HCT116 (cell line): ENCODE measurements around the gene TNFSF13B. TPM values are rescaled to one million over a fixed set of nuclear protein-coding genes. Genes with fewer than 3 reads are reported as not detected.

ENCODE experiments used
- ATAC-seq: fragments of 200-7000 bp; cut with Tn5 transposase; 2 replicates; pipeline ENCODE4 v1.9.1; 2020; ENCODE audit warnings: mild to moderate bottlenecking, moderate library complexity
- BruUV-seq: library from RNA; stranded (reverse); fragments of 400-500 nt; replicated peaks from 2 replicates; lab custom pipeline; 2021; lab: Mats Ljungman, UMichigan
- CTCF ChIA-PET: fragments of 300-600 bp; sonication (Branson Sonifier 250); formaldehyde crosslinking; loops from one replicate; lab custom pipeline; 2021; ENCODE audit warnings: antibody characterized with exemption; lab: Charles Lee
- POLR2A ChIA-PET: fragments of 300-600, 350-600 bp; sonication (Branson Sonifier 250); formaldehyde crosslinking; loops from one replicate; lab custom pipeline; 2021; ENCODE audit warnings: antibody characterized with exemption; lab: Charles Lee
- RAD21 ChIA-PET, 2 experiments: fragments of 300-600 bp; sonication (Branson Sonifier 250); formaldehyde crosslinking; loops; one replicate each; lab custom pipeline; 2023; ENCODE audit warnings: low total read pairs in 2 of 2; ENCODE audit not compliant: uncharacterized antibody in 2 of 2, unreplicated experiment in 2 of 2, low non-redundant PET in 1 of 2; lab: Charles Lee
- DNase-seq: peaks from one replicate; pipeline ENCODE4 v3.0.0-alpha.2; 2010; ENCODE audit warnings: low read depth, low spot score
- H2AFZ ChIP-seq: fragments of 200-600 bp; shearing (Covaris generic), sonication (generic); 2 replicates; pipeline ENCODE4 v1.6.1; 2017; ENCODE audit warnings: low read depth, mixed run types, mixed read lengths, antibody characterized with exemption, low read length; ENCODE audit not compliant: poor library complexity, severe bottlenecking
- H3K27ac ChIP-seq: 2 replicates; pipeline ENCODE4 v1.5.1; 2012; ENCODE audit warnings: low read depth, low read length
- H3K27me3 ChIP-seq: fragments of 200-600 bp; sonication (generic); 2 replicates; pipeline ENCODE4 v1.6.1; 2016; ENCODE audit warnings: mixed run types, low read length, mixed read lengths; ENCODE audit not compliant: insufficient read depth
- H3K36me3 ChIP-seq, 2 experiments: fragments of 200-500 bp in 1 of 2; fragments of 200-600 bp in 1 of 2; sonication (Bioruptor generic) in 1 of 2; sonication (generic) in 1 of 2; 2 replicates each; pipeline versions ENCODE4 v1.5.1 to v1.6.1; 2014 to 2016; ENCODE audit warnings: low read length in 2 of 2, inconsistent platforms in 1 of 2, mixed read lengths in 1 of 2, mixed run types in 1 of 2; ENCODE audit not compliant: insufficient read depth in 2 of 2, control insufficient read depth in 1 of 2
- H3K4me1 ChIP-seq, 2 experiments: fragments of 200-600 bp in 1 of 2; sonication (generic) in 1 of 2; 2 replicates each; pipeline versions ENCODE4 v1.5.1 to v1.6.1; 2012 to 2017; ENCODE audit warnings: low read length in 2 of 2, inconsistent platforms in 1 of 2, mild to moderate bottlenecking in 1 of 2, mixed read lengths in 1 of 2, mixed run types in 1 of 2, moderate library complexity in 1 of 2; ENCODE audit not compliant: insufficient read depth in 2 of 2, control insufficient read depth in 1 of 2
- H3K4me2 ChIP-seq: fragments of 200-600 bp; sonication (generic); 2 replicates; pipeline ENCODE4 v1.6.1; 2017; ENCODE audit warnings: mixed run types, low read length, mixed read lengths
- H3K4me3 ChIP-seq, 2 experiments: fragments of 200-600 bp in 1 of 2; sonication (generic) in 1 of 2; replicated peaks in 1 of 2; 2 replicates each; pipeline ENCODE4 v1.5.1; 2011 to 2016; ENCODE audit warnings: low read length in 2 of 2, control low read depth in 1 of 2, low read depth in 1 of 2, mild to moderate bottlenecking in 1 of 2, mixed read lengths in 1 of 2, mixed run types in 1 of 2
- H3K79me2 ChIP-seq: fragments of 200-600 bp; sonication (generic); 2 replicates; pipeline ENCODE4 v1.6.1; 2017; ENCODE audit warnings: mild to moderate bottlenecking, mixed run types, low read length, moderate library complexity, mixed read lengths; ENCODE audit not compliant: insufficient read depth
- H3K9ac ChIP-seq: fragments of 200-600 bp; sonication (generic); 2 replicates; pipeline ENCODE4 v1.6.1; 2016; ENCODE audit warnings: low read length, mixed read lengths
- H3K9me2 ChIP-seq: fragments of 200-600 bp; sonication (generic), shearing (Covaris generic); 2 replicates; pipeline ENCODE4 v1.6.1; 2017; ENCODE audit warnings: mixed run types, mild to moderate bottlenecking, moderate library complexity; ENCODE audit not compliant: insufficient read depth
- H3K9me3 ChIP-seq, 2 experiments: fragments of 200-500 bp in 1 of 2; fragments of 200-600 bp in 1 of 2; sonication (Bioruptor generic) in 1 of 2; sonication (generic) in 1 of 2; 2 replicates each; pipeline ENCODE4 v1.6.1; 2014 to 2017; ENCODE audit warnings: low read length in 2 of 2, mixed read lengths in 2 of 2, inconsistent platforms in 1 of 2, low read depth in 1 of 2, mild to moderate bottlenecking in 1 of 2, mixed run types in 1 of 2, moderate library complexity in 1 of 2; ENCODE audit not compliant: control insufficient read depth in 1 of 2, insufficient read depth in 1 of 2
- H4K20me1 ChIP-seq: fragments of 200-600 bp; sonication (generic), shearing (Covaris generic); 2 replicates; pipeline ENCODE4 v1.6.1; 2017; ENCODE audit warnings: mixed run types, mild to moderate bottlenecking, moderate library complexity; ENCODE audit not compliant: insufficient read depth
- ATF3 ChIP-seq: IDR thresholded peaks from 2 replicates; pipeline ENCODE4 v1.6.1; 2012
- CEBPB ChIP-seq: IDR thresholded peaks from 2 replicates; pipeline ENCODE4 v1.6.1; 2012; ENCODE audit warnings: low read depth
- CTCF ChIP-seq, 3 experiments: fragments of 200-600 bp in 1 of 3; sonication (generic) in 1 of 3; IDR thresholded peaks in 2 of 3; conservative IDR thresholded peaks in 1 of 3; 2 replicates each; pipeline ENCODE4 v1.5.1; 2012 to 2017; ENCODE audit warnings: low read depth in 2 of 3, low read length in 2 of 3, antibody characterized with exemption in 1 of 3, borderline replicate concordance in 1 of 3, control low read depth in 1 of 3, mild to moderate bottlenecking in 1 of 3, mixed read lengths in 1 of 3, mixed run types in 1 of 3, moderate library complexity in 1 of 3; ENCODE audit not compliant: insufficient read depth in 1 of 3
- EGR1 ChIP-seq: IDR thresholded peaks from 2 replicates; pipeline ENCODE4 v1.6.1; 2012; ENCODE audit warnings: low read depth
- EZH2 ChIP-seq: fragments of 200-600 bp; sonication (generic); IDR thresholded peaks from 2 replicates; pipeline ENCODE4 v1.6.1; 2017; ENCODE audit warnings: antibody characterized with exemption, mixed run types
- EZH2phosphoT487 ChIP-seq: fragments of 200-600 bp; IDR thresholded peaks from 2 replicates; pipeline ENCODE4 v1.6.1; 2018; ENCODE audit warnings: antibody characterized with exemption, borderline replicate concordance
- FOSL1 ChIP-seq: IDR thresholded peaks from 2 replicates; pipeline ENCODE4 v1.6.1; 2012; ENCODE audit warnings: low read depth
- MAX ChIP-seq: IDR thresholded peaks from 2 replicates; pipeline ENCODE4 v1.6.1; 2012
- POLR2A ChIP-seq: IDR thresholded peaks from 2 replicates; pipeline ENCODE4 v1.7.0; 2011; ENCODE audit warnings: borderline replicate concordance; ENCODE audit not compliant: insufficient read depth, insufficient read length; ENCODE audit errors: extremely low read depth
- POLR2AphosphoS5 ChIP-seq: IDR thresholded peaks from 2 replicates; pipeline ENCODE4 v1.6.1; 2011; ENCODE audit warnings: mild to moderate bottlenecking, low read depth, low read length, moderate library complexity
- RAD21 ChIP-seq: IDR thresholded peaks from 2 replicates; pipeline ENCODE4 v1.6.1; 2012; ENCODE audit warnings: low read depth, mild to moderate bottlenecking
- REST ChIP-seq: IDR thresholded peaks from 2 replicates; pipeline ENCODE4 v1.6.1; 2012; ENCODE audit warnings: low read depth
- SIN3A ChIP-seq: IDR thresholded peaks from 2 replicates; pipeline ENCODE4 v1.6.1; 2012; ENCODE audit warnings: low read depth
- SP1 ChIP-seq: IDR thresholded peaks from 2 replicates; pipeline ENCODE4 v1.6.1; 2012; ENCODE audit warnings: low read depth
- SRF ChIP-seq: IDR thresholded peaks from 2 replicates; pipeline ENCODE4 v1.6.1; 2012; ENCODE audit warnings: low read depth
- TCF7L2 ChIP-seq: IDR thresholded peaks from 2 replicates; pipeline ENCODE4 v1.7.0; 2011; ENCODE audit warnings: borderline replicate concordance, inconsistent platforms; ENCODE audit not compliant: insufficient read depth, insufficient read length; ENCODE audit errors: extremely low read depth
- ZBTB33 ChIP-seq: IDR thresholded peaks from 2 replicates; pipeline ENCODE4 v1.6.1; 2011; ENCODE audit warnings: mild to moderate bottlenecking, low read length, moderate library complexity; ENCODE audit not compliant: insufficient replicate concordance; ENCODE audit errors: extremely low read depth
- ZNF274 ChIP-seq: fragments of 200-500 bp; sonication (Bioruptor generic); IDR thresholded peaks from 2 replicates; pipeline ENCODE4 v1.6.1; 2014; ENCODE audit warnings: mild to moderate bottlenecking, low read depth, low read length, inconsistent platforms
- intact Hi-C: fragments of 100-400 bp; cut with micrococcal nuclease; formaldehyde crosslinking; loops from 2 replicates; pipeline ENCODE4 v1.10.0; 2022
- total RNA-seq: library from RNA; stranded (reverse); gene quantifications from one replicate; pipeline ENCODE4 v1.2.1, GENCODE V29; 2021; ENCODE audit not compliant: unreplicated experiment

Gene TNFSF13B
- total RNA-seq, 1 experiment from 2014 or later, result 1.3 TPM

GRCh38 chr13:108315273-108315672, 45.8 kb downstream of the TNFSF13B start:
- no peaks in the 10 kb centered on the region for H4K20me1 ChIP-seq
- ChIA-PET CTCF (no interaction called here), RAD21 (no interaction called here), POLR2A (no interaction called here)
- intact Hi-C loops, result no loop called here
- peaks cover 13% of the 10 kb centered on the region; the same call in 1 of the 2 replicates for H3K27me3 ChIP-seq
- H3K4me3 ChIP-seq, result no peak overlapping the region
- no peak overlapping the region for H2AFZ ChIP-seq
- DNase-seq (no peak), ATAC-seq (no peak)
- BruUV-seq, result no TSS peak
- no peaks in the 10 kb centered on the region for H3K79me2 ChIP-seq
- TF ChIP-seq MAX (no peak), POLR2A (no peak), CTCF (IDR thresholded peaks at IDR 0.05 in 2 of 3, conservative IDR thresholded peaks at IDR 0.05 in 1 of 3; ENCODE audit: borderline replicate concordance in 1 of 3, insufficient read depth in 1 of 3, low read depth in 2 of 3, low read length in 2 of 3) (no peak), POLR2AphosphoS5 (no peak), TCF7L2 (no peak), ZNF274 (no peak), SRF (no peak), ZBTB33 (no peak), EGR1 (no peak), ATF3 (no peak), EZH2phosphoT487 (no peak), SP1 (no peak), FOSL1 (no peak), SIN3A (no peak), EZH2 (no peak), RAD21 (no peak), REST (no peak), CEBPB (no peak)
- no peak overlapping the region for H3K4me2 ChIP-seq
- no peaks in the 10 kb centered on the region for H3K9me3 ChIP-seq
- no peaks in the 10 kb centered on the region for H3K4me1 ChIP-seq
- no peak overlapping the region for H3K27ac ChIP-seq
- no peaks in the 10 kb centered on the region for H3K9me2 ChIP-seq
- H3K9ac ChIP-seq, result no peak overlapping the region
- no peaks in the 10 kb centered on the region for H3K36me3 ChIP-seq
